GM19372 (cell line): ENCODE results near the gene KIRREL1.

Experiments
- ATAC-seq: cut with Tn5 transposase; IDR thresholded peaks from one replicate; pipeline ENCODE4 v1.9.1; 2021; ENCODE audit warnings: mild to moderate bottlenecking, low read depth, moderate library complexity; ENCODE audit not compliant: unreplicated experiment

The KIRREL1 gene

GRCh38 chr1:157971769-157972168 lies 21.7 kb upstream of the KIRREL1 start:
- no peak for ATAC-seq

GRCh38 chr1:157975228-157975950 lies 18.1 kb upstream of the KIRREL1 start:
- no peak for ATAC-seq

GRCh38 chr1:157976888-157977287 lies 16.6 kb upstream of the KIRREL1 start:
- no peak for ATAC-seq

GRCh38 chr1:157978586-157979403 lies 14.7 kb upstream of the KIRREL1 start:
- no peak for ATAC-seq

GRCh38 chr1:157982136-157982535 lies 11.3 kb upstream of the KIRREL1 start:
- ATAC-seq, result no peak

- ATAC-seq, result no peak
Observed at GRCh38 chr1:157983787-157984186, 9.7 kb upstream of the KIRREL1 start.

GRCh38 chr1:157984469-157984868 lies 9.0 kb upstream of the KIRREL1 start:
- no peak for ATAC-seq

- ATAC-seq, result no peak
Observed at GRCh38 chr1:157985473-157985872, 8.0 kb upstream of the KIRREL1 start.

GRCh38 chr1:157988002-157988401 lies 5.4 kb upstream of the KIRREL1 start:
- no peak for ATAC-seq

- ATAC-seq, result no peak
Observed at GRCh38 chr1:157992031-157992832, 1.2 kb upstream of the KIRREL1 start.

GRCh38 chr1:157992833-157993146 lies 655 bp upstream of the KIRREL1 start:
- ATAC-seq, result no peak

GRCh38 chr1:157993918-157994605 lies 617 bp downstream of the KIRREL1 start:
- ATAC-seq, result no peak

GRCh38 chr1:157994704-157995582 lies 1.5 kb downstream of the KIRREL1 start:
- ATAC-seq, result no peak

GRCh38 chr1:157995583-157996169 lies 2.2 kb downstream of the KIRREL1 start:
- no peak for ATAC-seq

- ATAC-seq, result no peak
Observed at GRCh38 chr1:157996433-157996832, 3.0 kb downstream of the KIRREL1 start.

- no peak for ATAC-seq
Observed at GRCh38 chr1:158000507-158000906, 7.1 kb downstream of the KIRREL1 start.

- no peak for ATAC-seq
Observed at GRCh38 chr1:158002022-158002630, 8.7 kb downstream of the KIRREL1 start.

GRCh38 chr1:158002631-158003405 lies 9.4 kb downstream of the KIRREL1 start:
- no peak for ATAC-seq
